GM23338 (cell line): ENCODE results near the gene RASGRP3. TPM values are rescaled to one million over a fixed set of nuclear protein-coding genes. Genes with fewer than 3 reads are reported as not detected.

Experiments used
- ATAC-seq: fragments of 200-7000 bp; cut with Tn5 transposase; 3 replicates; pipeline ENCODE4 v1.9.1; 2020
- DNase-seq: peaks from one replicate; pipeline ENCODE4 v3.0.0-alpha.2; 2015; ENCODE audit warnings: low spot score
- H2AFZ ChIP-seq: fragments of 200-600 bp; sonication (generic); 2 replicates; pipeline ENCODE4 v1.8.0; 2016; ENCODE audit warnings: antibody characterized with exemption, mild to moderate bottlenecking, moderate library complexity
- H3F3A ChIP-seq: fragments of 200-600 bp; sonication (generic); replicated peaks from 2 replicates; pipeline ENCODE4 v1.8.0; 2017; ENCODE audit warnings: antibody characterized with exemption, mixed run types, low read depth
- H3K27ac ChIP-seq: fragments of 200-600 bp; sonication (generic); 2 replicates; pipeline ENCODE4 v1.6.1; 2016; ENCODE audit warnings: low read depth
- H3K27me3 ChIP-seq: fragments of 200-600 bp; sonication (generic); 2 replicates; pipeline ENCODE4 v1.8.0; 2016; ENCODE audit warnings: mild to moderate bottlenecking, mixed run types, moderate library complexity; ENCODE audit not compliant: insufficient read depth
- H3K36me3 ChIP-seq: fragments of 200-600 bp; sonication (generic); 2 replicates; pipeline ENCODE4 v1.8.0; 2016; ENCODE audit warnings: mild to moderate bottlenecking; ENCODE audit not compliant: insufficient read depth
- H3K4me1 ChIP-seq: fragments of 200-600 bp; sonication (generic); 2 replicates; pipeline ENCODE4 v1.8.0; 2016; ENCODE audit warnings: mild to moderate bottlenecking, moderate library complexity; ENCODE audit not compliant: insufficient read depth
- H3K4me2 ChIP-seq: fragments of 200-600 bp; sonication (generic); 2 replicates; pipeline ENCODE4 v1.7.1; 2017; ENCODE audit warnings: mixed run types
- H3K4me3 ChIP-seq: fragments of 200-600 bp; sonication (generic); 2 replicates; pipeline ENCODE4 v1.6.1; 2016; ENCODE audit warnings: mixed run types
- H3K79me2 ChIP-seq: fragments of 200-600 bp; sonication (generic); replicated peaks from 2 replicates; pipeline ENCODE4 v1.8.0; 2017; ENCODE audit warnings: mild to moderate bottlenecking; ENCODE audit not compliant: insufficient read depth
- H3K9me2 ChIP-seq: fragments of 200-600 bp; sonication (generic); 2 replicates; pipeline ENCODE4 v1.8.0; 2017; ENCODE audit not compliant: insufficient read depth
- H4K20me1 ChIP-seq: fragments of 200-600 bp; sonication (generic); replicated peaks from 2 replicates; pipeline ENCODE4 v1.8.0; 2017; ENCODE audit warnings: mild to moderate bottlenecking; ENCODE audit not compliant: insufficient read depth
- H3K27ac Mint-ChIP-seq: 2 replicates; pipeline ENCODE4 v1.8.0; 2020; ENCODE audit warnings: inconsistent platforms, mild to moderate bottlenecking, moderate library complexity, mixed read lengths
- H3K27me3 Mint-ChIP-seq: 3 replicates; pipeline ENCODE4 v1.8.0; 2022; ENCODE audit warnings: low read depth, mild to moderate bottlenecking, moderate library complexity, mixed read lengths, inconsistent platforms; ENCODE audit not compliant: insufficient read depth, poor library complexity
- H3K36me3 Mint-ChIP-seq: 3 replicates; pipeline ENCODE4 v1.8.0; 2021; ENCODE audit warnings: low read depth, mild to moderate bottlenecking, inconsistent platforms, moderate library complexity, mixed read lengths
- H3K4me1 Mint-ChIP-seq: 3 replicates; pipeline ENCODE4 v1.8.0; 2020; ENCODE audit warnings: mild to moderate bottlenecking, inconsistent platforms, mixed read lengths
- H3K4me3 Mint-ChIP-seq: 3 replicates; pipeline ENCODE4 v1.8.0; 2021; ENCODE audit warnings: moderate library complexity, mild to moderate bottlenecking, inconsistent platforms, mixed read lengths
- H3K9me3 Mint-ChIP-seq: 3 replicates; pipeline ENCODE4 v1.8.0; 2020; ENCODE audit warnings: moderate library complexity, mild to moderate bottlenecking, inconsistent platforms, mixed read lengths
- CREB1 ChIP-seq: fragments of 250-450 bp; sonication (Bioruptor Pico); IDR thresholded peaks from 2 replicates; pipeline ENCODE4 v1.5.0; 2020; ENCODE audit warnings: low read depth, mild to moderate bottlenecking, moderate library complexity
- CTCF ChIP-seq, 2 experiments: fragments of 200-600 bp in 1 of 2; sonication (generic) in 1 of 2; conservative IDR thresholded peaks; 2 replicates each; pipeline versions ENCODE4 v1.5.1 to v1.6.1; 2016 to 2017; ENCODE audit warnings: antibody characterized with exemption in 2 of 2, low read depth in 2 of 2, mild to moderate bottlenecking in 2 of 2, moderate library complexity in 1 of 2
- EZH2 ChIP-seq: fragments of 200-600 bp; sonication (generic); IDR thresholded peaks from one replicate; pipeline ENCODE4 v1.8.0; 2017; ENCODE audit warnings: antibody characterized with exemption, mild to moderate bottlenecking, low read depth; ENCODE audit not compliant: unreplicated experiment
- JUNB ChIP-seq: IDR thresholded peaks from one replicate; pipeline ENCODE4 v1.6.1; 2016; ENCODE audit warnings: antibody characterized with exemption; ENCODE audit not compliant: unreplicated experiment
- POLR2AphosphoS5 ChIP-seq: IDR thresholded peaks from 2 replicates; pipeline ENCODE4 v1.6.1; 2016; ENCODE audit warnings: antibody characterized with exemption, low read depth
- STAT1 ChIP-seq: IDR thresholded peaks from one replicate; pipeline ENCODE4 v1.6.1; 2016; ENCODE audit warnings: antibody characterized with exemption; ENCODE audit not compliant: unreplicated experiment
- ZNF114 ChIP-seq: fragments of 250-450 bp; sonication (Bioruptor Pico); IDR thresholded peaks from 2 replicates; pipeline ENCODE4 v1.5.0; 2020; ENCODE audit warnings: mild to moderate bottlenecking, moderate library complexity
- ZNF331 ChIP-seq: fragments of 250-450 bp; sonication (Bioruptor Pico); IDR thresholded peaks from 2 replicates; pipeline ENCODE4 v1.5.0; 2020; ENCODE audit warnings: low read depth, mild to moderate bottlenecking, moderate library complexity
- ZNF462 ChIP-seq: fragments of 250-450 bp; sonication (Bioruptor Pico); IDR thresholded peaks from 2 replicates; pipeline ENCODE4 v1.5.0; 2020; ENCODE audit warnings: mild to moderate bottlenecking, moderate library complexity
- polyA plus RNA-seq: library from polyadenylated mRNA; unstranded; fragments of >200 nt; fragmentation: Nextera tagmentation; extraction: Ambion mirVana; gene quantifications from 2 replicates; pipeline ENCODE4 v1.2.1, GENCODE V29; 2016
- total RNA-seq: library from RNA; depleted of rRNA; stranded (reverse); fragments of >200 nt; shearing (Covaris generic); gene quantifications from 2 replicates; pipeline ENCODE4 v1.2.3, GENCODE V29; 2014
- TF ChIP-seq, protein P1 (sequence below): IDR thresholded peaks from one replicate; pipeline ENCODE4 v1.6.1; 2018; ENCODE audit warnings: antibody characterized with exemption; ENCODE audit not compliant: unreplicated experiment

The RASGRP3 gene
- total and polyA plus RNA-seq, 2 experiments from 2014 or later: 0.19 to 0.69 TPM

DNA sequence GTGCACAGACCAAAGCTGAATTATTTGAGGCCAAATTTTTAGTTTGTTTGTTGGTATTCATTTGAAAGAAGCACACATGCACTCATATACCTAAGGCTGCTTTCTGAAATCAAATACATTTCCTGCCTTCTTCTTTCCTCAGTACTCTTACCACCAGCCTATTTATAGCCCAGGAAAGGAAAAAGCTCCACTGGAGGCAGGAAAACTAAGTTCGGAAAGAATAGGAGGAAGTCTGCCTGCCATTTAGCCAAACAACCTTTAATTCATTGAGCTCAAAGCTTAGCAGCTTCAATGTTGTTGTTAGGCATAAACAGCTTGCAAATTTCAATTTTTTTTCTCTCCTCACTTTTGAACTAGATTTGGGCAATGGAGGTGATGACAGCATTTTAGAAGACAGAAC, 40.4 kb upstream of the RASGRP3 start:
- Mint-ChIP-seq H3K4me3 (no peak overlapping the region), H3K4me1 (peaks cover 4% of the 10 kb centered on the region), H3K27ac (no peak overlapping the region), H3K36me3 (no peaks in the 10 kb centered on the region), H3K27me3 (no peaks in the 10 kb centered on the region), H3K9me3 (no peaks in the 10 kb centered on the region)
- no peak for TF ChIP-seq ZNF331
- Histone ChIP-seq H3K4me1 (no peaks in the 10 kb centered on the region), H3K4me2 (no peak overlapping the region), H3K4me3 (no peak overlapping the region), H3F3A (no peaks in the 10 kb centered on the region), H4K20me1 (no peaks in the 10 kb centered on the region), H3K27me3 (no peaks in the 10 kb centered on the region), H2AFZ (no peak overlapping the region), H3K79me2 (no peaks in the 10 kb centered on the region), H3K27ac (no peak overlapping the region), H3K36me3 (no peaks in the 10 kb centered on the region), H3K9me2 (no peaks in the 10 kb centered on the region)
- no peak for ATAC-seq
- DNase-seq: no peak

GRCh38 chr2:33437297-33437696, 39.2 kb upstream of the RASGRP3 start:
- Histone ChIP-seq H3K79me2 (no peaks in the 10 kb centered on the region), H3K4me3 (no peak overlapping the region), H3K4me2 (no peak overlapping the region), H3K36me3 (no peaks in the 10 kb centered on the region), H3K27ac (no peak overlapping the region), H3K27me3 (no peaks in the 10 kb centered on the region), H2AFZ (no peak overlapping the region), H3K4me1 (no peaks in the 10 kb centered on the region), H3F3A (no peaks in the 10 kb centered on the region), H4K20me1 (no peaks in the 10 kb centered on the region), H3K9me2 (no peaks in the 10 kb centered on the region)
- DNase-seq (no peak), ATAC-seq (no peak)
- Mint-ChIP-seq H3K36me3 (no peaks in the 10 kb centered on the region), H3K4me3 (no peak overlapping the region), H3K27ac (no peak overlapping the region), H3K4me1 (peaks cover 6% of the 10 kb centered on the region), H3K27me3 (no peaks in the 10 kb centered on the region), H3K9me3 (no peaks in the 10 kb centered on the region)
- TF ChIP-seq EZH2: no peak
- TF ChIP-seq STAT1: no peak
- no peak for TF ChIP-seq JUNB
- TF ChIP-seq ZNF462: no peak
- no peak for TF ChIP-seq ZNF331
- TF ChIP-seq, protein P1, sequence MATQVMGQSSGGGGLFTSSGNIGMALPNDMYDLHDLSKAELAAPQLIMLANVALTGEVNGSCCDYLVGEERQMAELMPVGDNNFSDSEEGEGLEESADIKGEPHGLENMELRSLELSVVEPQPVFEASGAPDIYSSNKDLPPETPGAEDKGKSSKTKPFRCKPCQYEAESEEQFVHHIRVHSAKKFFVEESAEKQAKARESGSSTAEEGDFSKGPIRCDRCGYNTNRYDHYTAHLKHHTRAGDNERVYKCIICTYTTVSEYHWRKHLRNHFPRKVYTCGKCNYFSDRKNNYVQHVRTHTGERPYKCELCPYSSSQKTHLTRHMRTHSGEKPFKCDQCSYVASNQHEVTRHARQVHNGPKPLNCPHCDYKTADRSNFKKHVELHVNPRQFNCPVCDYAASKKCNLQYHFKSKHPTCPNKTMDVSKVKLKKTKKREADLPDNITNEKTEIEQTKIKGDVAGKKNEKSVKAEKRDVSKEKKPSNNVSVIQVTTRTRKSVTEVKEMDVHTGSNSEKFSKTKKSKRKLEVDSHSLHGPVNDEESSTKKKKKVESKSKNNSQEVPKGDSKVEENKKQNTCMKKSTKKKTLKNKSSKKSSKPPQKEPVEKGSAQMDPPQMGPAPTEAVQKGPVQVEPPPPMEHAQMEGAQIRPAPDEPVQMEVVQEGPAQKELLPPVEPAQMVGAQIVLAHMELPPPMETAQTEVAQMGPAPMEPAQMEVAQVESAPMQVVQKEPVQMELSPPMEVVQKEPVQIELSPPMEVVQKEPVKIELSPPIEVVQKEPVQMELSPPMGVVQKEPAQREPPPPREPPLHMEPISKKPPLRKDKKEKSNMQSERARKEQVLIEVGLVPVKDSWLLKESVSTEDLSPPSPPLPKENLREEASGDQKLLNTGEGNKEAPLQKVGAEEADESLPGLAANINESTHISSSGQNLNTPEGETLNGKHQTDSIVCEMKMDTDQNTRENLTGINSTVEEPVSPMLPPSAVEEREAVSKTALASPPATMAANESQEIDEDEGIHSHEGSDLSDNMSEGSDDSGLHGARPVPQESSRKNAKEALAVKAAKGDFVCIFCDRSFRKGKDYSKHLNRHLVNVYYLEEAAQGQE: no peak
- TF ChIP-seq POLR2AphosphoS5: no peak
- no peak for TF ChIP-seq CREB1 (CRISPR knock-in tag)
- no peak for TF ChIP-seq ZNF114 (CRISPR knock-in tag)
- TF ChIP-seq CTCF (conservative IDR thresholded peaks at IDR 0.05; ENCODE audit: low read depth in 2 of 2): no peak
